Measurements from ENCODE around the gene NUP88. TPM values are rescaled to one million over a fixed set of nuclear protein-coding genes. Genes with fewer than 3 reads are reported as not detected.
A peak's percentile ranks its signal among the peaks of the same experiment; 100 is the strongest.

Gene NUP88
- total RNA-seq, 2 experiments from 2014 or later, result 135 to 199 TPM

- DNase-seq (peak; percentile 94), ATAC-seq (peak; percentile 75)
- Mint-ChIP-seq H3K9me3 (ENCODE audit: low read depth) (no peaks in the 10 kb centered on the region), H3K36me3 (ENCODE audit: low read depth) (peaks cover 46% of the 10 kb centered on the region), H3K4me3 (peak within 1 kb of the TSS; percentile 98), H3K27ac (peak within 1 kb of the TSS; percentile 100), H3K4me1 (peaks cover 43% of the 10 kb centered on the region), H3K27me3 (no peaks in the 10 kb centered on the region)
- ChIA-PET POLR2A (interaction anchor here (0.5 to 1.4 kb wide), 9 partner anchors 10 to 480 kb away, joined by 3 to 11 read pairs (median 4); partner anchors contain the start of genes C1QBP, DERL2, DHX33 and MIS12), CTCF (interaction anchor here (0.6 to 1.3 kb wide), 6 partner anchors 8 to 1073 kb away, joined by 3 to 16 read pairs (median 4); partner anchors contain the start of genes C1QBP and MIS12)
- intact Hi-C loops (cut with DNase I, micrococcal nuclease), result loop anchor here (1.0 to 10.0 kb wide), 19 partner anchors 19 to 1231 kb away; partner anchors contain the start of genes C1QBP (in 2 of the 2), DERL2 (in 2 of the 2), MIS12 (in 2 of the 2) and RABEP1 (in 2 of the 2)
Measured at GRCh38 chr17:5419959-5420653, 644 bp upstream of the NUP88 start, which contains the start of gene RPAIN. TSS of gene RPAIN (plus strand) at chr17:5420182. CDS start at chr17:5420211, 29 bp downstream.

- Mint-ChIP-seq H3K27ac (peak overlapping the region; percentile 100), H3K4me3 (peak overlapping the region; percentile 98), H3K27me3 (no peaks in the 10 kb centered on the region), H3K4me1 (peaks cover 44% of the 10 kb centered on the region), H3K9me3 (ENCODE audit: low read depth) (no peaks in the 10 kb centered on the region), H3K36me3 (ENCODE audit: low read depth) (peaks cover 40% of the 10 kb centered on the region)
- POLR2A ChIA-PET, result interaction anchor here (0.6 to 1.4 kb wide), 10 partner anchors 11 to 479 kb away, joined by 3 to 11 read pairs (median 4); partner anchors contain the start of genes C1QBP, DERL2, DHX33 and MIS12
- intact Hi-C loops (cut with DNase I, micrococcal nuclease), result loop anchor here (1.0 to 10.0 kb wide), 18 partner anchors 20 to 1232 kb away; partner anchors contain the start of genes C1QBP (in 2 of the 2), DERL2 (in 2 of the 2), MIS12 (in 2 of the 2) and ARRB2 (in 1 of the 2)
- ATAC-seq, result peak; percentile 23
- CTCF ChIA-PET, result interaction anchor here (0.6 to 1.3 kb wide), 4 partner anchors 9 to 311 kb away, joined by 3 to 16 read pairs (median 4); partner anchors contain the start of gene C1QBP
- peak; percentile 80 for DNase-seq
Measured at GRCh38 chr17:5418858-5419355, 555 bp downstream of the NUP88 start.

- Mint-ChIP-seq H3K4me3 (peak overlapping the region; percentile 98), H3K36me3 (ENCODE audit: low read depth) (peaks cover 47% of the 10 kb centered on the region), H3K27ac (peak overlapping the region; percentile 31), H3K4me1 (peaks cover 53% of the 10 kb centered on the region), H3K27me3 (no peaks in the 10 kb centered on the region), H3K9me3 (ENCODE audit: low read depth) (no peaks in the 10 kb centered on the region)
- POLR2A ChIA-PET, result interaction anchor here (0.7 kb wide), 3 partner anchors 20 to 703 kb away, joined by 3 to 5 read pairs (median 3); no protein-coding TSS in a partner anchor
- ATAC-seq (no peak), DNase-seq (no peak)
- intact Hi-C loops (cut with DNase I, micrococcal nuclease), result loop anchor here (5.0 to 10.0 kb wide), 3 partner anchors 170 to 1228 kb away; partner anchors contain the start of genes KIAA0753 (in 1 of the 2), TXNDC17 (in 1 of the 2) and UBE2G1 (in 1 of the 2)
- CTCF ChIA-PET, result interaction anchor here (1.0 to 1.6 kb wide), 3 partner anchors 14 to 22 kb away, joined by 4 to 6 read pairs (median 4); partner anchors contain the start of gene C1QBP
Measured at GRCh38 chr17:5416901-5417300, 2.6 kb downstream of the NUP88 start.

- ATAC-seq (peak; percentile 76), DNase-seq (no peak)
- H3K27me3 Mint-ChIP-seq, result no peaks in the 10 kb centered on the region
- peak overlapping the region; percentile 83 for H3K27ac Mint-ChIP-seq
- POLR2A ChIA-PET, result interaction anchor here (0.6 to 1.9 kb wide), 6 partner anchors 9 to 703 kb away, joined by 3 to 5 read pairs (median 4); partner anchors contain the start of genes ARRB2, C1QBP, DERL2 and MIS12
- CTCF ChIA-PET, result interaction anchor here (1.1 to 1.7 kb wide), 3 partner anchors 26 to 183 kb away, joined by 3 to 12 read pairs (median 5); partner anchors contain the start of gene C1QBP
- H3K9me3 Mint-ChIP-seq (ENCODE audit: low read depth), result no peaks in the 10 kb centered on the region
- peak overlapping the region; percentile 10 for H3K4me3 Mint-ChIP-seq
- H3K4me1 Mint-ChIP-seq, result peaks cover 59% of the 10 kb centered on the region
- H3K36me3 Mint-ChIP-seq (ENCODE audit: low read depth), result peaks cover 56% of the 10 kb centered on the region
- intact Hi-C loops (cut with DNase I, micrococcal nuclease), result loop anchor here (2.0 to 10.0 kb wide), 3 partner anchors 27 to 1231 kb away; partner anchors contain the start of genes KIAA0753 (in 1 of the 2), TXNDC17 (in 1 of the 2) and UBE2G1 (in 1 of the 2)
Measured at GRCh38 chr17:5413682-5414081, 5.8 kb downstream of the NUP88 start.

- intact Hi-C loops (cut with DNase I, micrococcal nuclease), result loop anchor here (10.0 kb wide), 2 partner anchors 1046 to 1234 kb away; partner anchors contain the start of genes KIAA0753 (in 1 of the 2), TXNDC17 (in 1 of the 2) and UBE2G1 (in 1 of the 2)
- no peaks in the 10 kb centered on the region for H3K27me3 Mint-ChIP-seq
- H3K36me3 Mint-ChIP-seq (ENCODE audit: low read depth), result peaks cover 40% of the 10 kb centered on the region
- CTCF ChIA-PET, result interaction anchor here (0.7 to 1.4 kb wide), 2 partner anchors 21 to 28 kb away, joined by 3 read pairs; partner anchors contain the start of gene C1QBP
- H3K4me3 Mint-ChIP-seq, result no peak overlapping the region
- DNase-seq, result no peak
- H3K27ac Mint-ChIP-seq, result peak overlapping the region; percentile 61
- peak; percentile 59 for ATAC-seq
- peaks cover 39% of the 10 kb centered on the region for H3K4me1 Mint-ChIP-seq
- H3K9me3 Mint-ChIP-seq (ENCODE audit: low read depth), result no peaks in the 10 kb centered on the region
- POLR2A ChIA-PET, result no interaction called here
Measured at GRCh38 chr17:5410594-5411272, 8.7 kb downstream of the NUP88 start.

- no peak overlapping the region for H3K4me3 Mint-ChIP-seq
- no peak for DNase-seq
- ChIA-PET CTCF (interaction anchor here (1.0 kb wide), 1 partner anchor 31 kb away, joined by 3 read pairs; no protein-coding TSS in a partner anchor), POLR2A (interaction anchor here (1.0 kb wide), 1 partner anchor 28 kb away, joined by 5 read pairs; no protein-coding TSS in a partner anchor)
- no peaks in the 10 kb centered on the region for H3K27me3 Mint-ChIP-seq
- H3K4me1 Mint-ChIP-seq, result peaks cover 29% of the 10 kb centered on the region
- H3K27ac Mint-ChIP-seq, result no peak overlapping the region
- H3K9me3 Mint-ChIP-seq (ENCODE audit: low read depth), result no peaks in the 10 kb centered on the region
- intact Hi-C loops (cut with DNase I, micrococcal nuclease), result no loop called here
- no peak for ATAC-seq
- peaks cover 41% of the 10 kb centered on the region for H3K36me3 Mint-ChIP-seq (ENCODE audit: low read depth)
Measured at GRCh38 chr17:5408186-5408585, 11.3 kb downstream of the NUP88 start.

GRCh38 chr17:5405400-5405799, 14.1 kb downstream of the NUP88 start:
- no peak for ATAC-seq
- no peak overlapping the region for H3K4me3 Mint-ChIP-seq
- intact Hi-C loops (cut with DNase I, micrococcal nuclease), result no loop called here

GRCh38 chr17:5399767-5400166, 19.7 kb downstream of the NUP88 start:
- peaks cover 55% of the 10 kb centered on the region for H3K36me3 Mint-ChIP-seq (ENCODE audit: low read depth)
- no peaks in the 10 kb centered on the region for H3K27me3 Mint-ChIP-seq
- no peak overlapping the region for H3K4me3 Mint-ChIP-seq
- intact Hi-C loops (cut with DNase I, micrococcal nuclease), result no loop called here
- ATAC-seq (no peak), DNase-seq (no peak)
- no peaks in the 10 kb centered on the region for H3K9me3 Mint-ChIP-seq (ENCODE audit: low read depth)
- ChIA-PET POLR2A (no interaction called here), CTCF (interaction anchor here (0.8 kb wide), 1 partner anchor 38 kb away, joined by 3 read pairs; no protein-coding TSS in a partner anchor)
- no peak overlapping the region for H3K27ac Mint-ChIP-seq
- H3K4me1 Mint-ChIP-seq, result peaks cover 2% of the 10 kb centered on the region

More at GRCh38 chr17:5405400-5405799, 14.1 kb downstream of the NUP88 start:
- H3K4me1 Mint-ChIP-seq, result peaks cover 8% of the 10 kb centered on the region
- POLR2A ChIA-PET, result interaction anchor here (0.6 to 1.0 kb wide), 4 partner anchors 9 to 167 kb away, joined by 3 read pairs; no protein-coding TSS in a partner anchor
- no peaks in the 10 kb centered on the region for H3K9me3 Mint-ChIP-seq (ENCODE audit: low read depth)
- no peak for DNase-seq
- peaks cover 25% of the 10 kb centered on the region for H3K36me3 Mint-ChIP-seq (ENCODE audit: low read depth)
- CTCF ChIA-PET, result interaction anchor here (0.7 kb wide), 1 partner anchor 14 kb away, joined by 3 read pairs; no protein-coding TSS in a partner anchor
- H3K27ac Mint-ChIP-seq, result no peak overlapping the region
- H3K27me3 Mint-ChIP-seq, result no peaks in the 10 kb centered on the region

- Mint-ChIP-seq H3K9me3 (ENCODE audit: low read depth) (no peaks in the 10 kb centered on the region), H3K4me1 (peaks cover 2% of the 10 kb centered on the region), H3K36me3 (ENCODE audit: low read depth) (peaks cover 67% of the 10 kb centered on the region), H3K4me3 (no peak overlapping the region), H3K27me3 (no peaks in the 10 kb centered on the region), H3K27ac (no peak overlapping the region)
- ChIA-PET POLR2A (interaction anchor here (0.6 kb wide), 1 partner anchor 20 kb away, joined by 3 read pairs; no protein-coding TSS in a partner anchor), CTCF (no interaction called here)
- no peak for DNase-seq
- peak; percentile 36 for ATAC-seq
- intact Hi-C loops (cut with DNase I, micrococcal nuclease), result no loop called here
Measured at GRCh38 chr17:5396612-5397011, 22.9 kb downstream of the NUP88 start.

GRCh38 chr17:5391678-5392077, 27.8 kb downstream of the NUP88 start:
- H3K4me3 Mint-ChIP-seq, result no peak overlapping the region
- DNase-seq (no peak), ATAC-seq (no peak)
- no peaks in the 10 kb centered on the region for H3K9me3 Mint-ChIP-seq (ENCODE audit: low read depth)
- CTCF ChIA-PET, result interaction anchor here (0.7 to 0.9 kb wide), 3 partner anchors 14 to 159 kb away, joined by 3 to 4 read pairs (median 3); no protein-coding TSS in a partner anchor
- peaks cover 4% of the 10 kb centered on the region for H3K4me1 Mint-ChIP-seq
- POLR2A ChIA-PET, result interaction anchor here (0.6 to 2.0 kb wide), 2 partner anchors 22 to 63 kb away, joined by 3 to 5 read pairs; no protein-coding TSS in a partner anchor
- intact Hi-C loops (cut with DNase I, micrococcal nuclease), result no loop called here
- no peaks in the 10 kb centered on the region for H3K27me3 Mint-ChIP-seq
- peaks cover 72% of the 10 kb centered on the region for H3K36me3 Mint-ChIP-seq (ENCODE audit: low read depth)
- H3K27ac Mint-ChIP-seq, result no peak overlapping the region

Measured in activated CD4-positive, alpha-beta T cell treated with anti-CD3 and anti-CD28 coated beads for 36 hours (primary cell).